ENCODE results near the gene DAP. TPM values are rescaled to one million over a fixed set of nuclear protein-coding genes. Genes with fewer than 3 reads are reported as not detected.

DAP gene
- total RNA-seq, 1 experiment from 2014 or later, result 47.7 TPM

DNA sequence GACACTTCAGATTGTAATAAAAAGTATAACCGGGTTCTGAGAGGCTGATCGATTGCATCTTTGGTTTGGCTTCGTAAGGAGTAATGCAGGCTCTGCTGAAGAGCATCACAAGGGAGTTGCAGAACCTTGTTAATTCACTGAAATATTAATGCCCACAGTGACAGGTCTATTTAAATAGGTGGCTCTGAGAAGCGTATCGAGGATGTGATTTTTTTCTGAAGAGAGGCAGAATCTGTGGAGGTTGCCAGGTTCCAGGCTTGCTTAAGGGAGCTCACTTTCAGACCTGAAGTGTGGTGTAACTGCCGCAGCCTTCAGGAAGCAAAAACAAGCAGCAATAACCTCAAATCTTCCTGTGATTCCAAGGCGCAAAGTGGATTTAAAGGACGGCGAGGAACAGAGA lies 116.8 kb downstream of the DAP start:
- Mint-ChIP-seq H3K4me1 (peaks cover 19% of the 10 kb centered on the region), H3K4me3 (no peak overlapping the region), H3K27ac (no peak overlapping the region), H3K36me3 (0 out of 2 replicates have a peak, but pooled peaks cover 3% of the 10 kb centered on the region), H3K9me3 (no peaks in the 10 kb centered on the region), H3K27me3 (ENCODE audit: low read depth) (no peaks in the 10 kb centered on the region)
- TF ChIP-seq ELF4 (CRISPR knock-in tag; IDR thresholded peaks at IDR 0.05; ENCODE audit: low read depth) (no peak), ZNF416 (CRISPR knock-in tag; IDR thresholded peaks at IDR 0.05) (no peak), FOXJ3 (CRISPR knock-in tag; IDR thresholded peaks at IDR 0.05; ENCODE audit: borderline replicate concordance) (no peak), SP1 (CRISPR knock-in tag; conservative IDR thresholded peaks at IDR 0.05) (no peak), ZNF317 (CRISPR knock-in tag; IDR thresholded peaks at IDR 0.05; ENCODE audit: borderline replicate concordance, low read depth) (no peak), KAT7 (CRISPR knock-in tag; IDR thresholded peaks at IDR 0.05; ENCODE audit: borderline replicate concordance) (no peak), MYBL2 (CRISPR knock-in tag; IDR thresholded peaks at IDR 0.05) (no peak), PRRX2 (CRISPR knock-in tag; IDR thresholded peaks at IDR 0.05) (no peak), ZNF671 (CRISPR knock-in tag; IDR thresholded peaks at IDR 0.05) (no peak), ZNF263 (CRISPR knock-in tag; IDR thresholded peaks at IDR 0.05; ENCODE audit: low read depth) (no peak), FOXK1 (CRISPR knock-in tag; IDR thresholded peaks at IDR 0.05) (no peak), ZNF423 (CRISPR knock-in tag; IDR thresholded peaks at IDR 0.05) (no peak), NR1H2 (CRISPR knock-in tag; IDR thresholded peaks at IDR 0.05) (no peak)
- TF ChIP-seq, protein P1, sequence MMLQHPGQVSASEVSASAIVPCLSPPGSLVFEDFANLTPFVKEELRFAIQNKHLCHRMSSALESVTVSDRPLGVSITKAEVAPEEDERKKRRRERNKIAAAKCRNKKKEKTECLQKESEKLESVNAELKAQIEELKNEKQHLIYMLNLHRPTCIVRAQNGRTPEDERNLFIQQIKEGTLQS (CRISPR knock-in tag; conservative IDR thresholded peaks at IDR 0.05), result no peak
- TF ChIP-seq, protein P2, sequence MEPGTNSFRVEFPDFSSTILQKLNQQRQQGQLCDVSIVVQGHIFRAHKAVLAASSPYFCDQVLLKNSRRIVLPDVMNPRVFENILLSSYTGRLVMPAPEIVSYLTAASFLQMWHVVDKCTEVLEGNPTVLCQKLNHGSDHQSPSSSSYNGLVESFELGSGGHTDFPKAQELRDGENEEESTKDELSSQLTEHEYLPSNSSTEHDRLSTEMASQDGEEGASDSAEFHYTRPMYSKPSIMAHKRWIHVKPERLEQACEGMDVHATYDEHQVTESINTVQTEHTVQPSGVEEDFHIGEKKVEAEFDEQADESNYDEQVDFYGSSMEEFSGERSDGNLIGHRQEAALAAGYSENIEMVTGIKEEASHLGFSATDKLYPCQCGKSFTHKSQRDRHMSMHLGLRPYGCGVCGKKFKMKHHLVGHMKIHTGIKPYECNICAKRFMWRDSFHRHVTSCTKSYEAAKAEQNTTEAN (CRISPR knock-in tag; IDR thresholded peaks at IDR 0.05), result no peak
- TF ChIP-seq, protein P3, sequence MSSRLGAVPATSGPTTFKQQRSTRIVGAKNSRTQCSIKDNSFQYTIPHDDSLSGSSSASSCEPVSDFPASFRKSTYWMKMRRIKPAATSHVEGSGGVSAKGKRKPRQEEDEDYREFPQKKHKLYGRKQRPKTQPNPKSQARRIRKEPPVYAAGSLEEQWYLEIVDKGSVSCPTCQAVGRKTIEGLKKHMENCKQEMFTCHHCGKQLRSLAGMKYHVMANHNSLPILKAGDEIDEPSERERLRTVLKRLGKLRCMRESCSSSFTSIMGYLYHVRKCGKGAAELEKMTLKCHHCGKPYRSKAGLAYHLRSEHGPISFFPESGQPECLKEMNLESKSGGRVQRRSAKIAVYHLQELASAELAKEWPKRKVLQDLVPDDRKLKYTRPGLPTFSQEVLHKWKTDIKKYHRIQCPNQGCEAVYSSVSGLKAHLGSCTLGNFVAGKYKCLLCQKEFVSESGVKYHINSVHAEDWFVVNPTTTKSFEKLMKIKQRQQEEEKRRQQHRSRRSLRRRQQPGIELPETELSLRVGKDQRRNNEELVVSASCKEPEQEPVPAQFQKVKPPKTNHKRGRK (CRISPR knock-in tag; IDR thresholded peaks at IDR 0.05; ENCODE audit: borderline replicate concordance), result no peak
- TF ChIP-seq, protein P4, sequence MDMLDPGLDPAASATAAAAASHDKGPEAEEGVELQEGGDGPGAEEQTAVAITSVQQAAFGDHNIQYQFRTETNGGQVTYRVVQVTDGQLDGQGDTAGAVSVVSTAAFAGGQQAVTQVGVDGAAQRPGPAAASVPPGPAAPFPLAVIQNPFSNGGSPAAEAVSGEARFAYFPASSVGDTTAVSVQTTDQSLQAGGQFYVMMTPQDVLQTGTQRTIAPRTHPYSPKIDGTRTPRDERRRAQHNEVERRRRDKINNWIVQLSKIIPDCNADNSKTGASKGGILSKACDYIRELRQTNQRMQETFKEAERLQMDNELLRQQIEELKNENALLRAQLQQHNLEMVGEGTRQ (CRISPR knock-in tag; IDR thresholded peaks at IDR 0.05), result no peak
- TF ChIP-seq, protein P5, sequence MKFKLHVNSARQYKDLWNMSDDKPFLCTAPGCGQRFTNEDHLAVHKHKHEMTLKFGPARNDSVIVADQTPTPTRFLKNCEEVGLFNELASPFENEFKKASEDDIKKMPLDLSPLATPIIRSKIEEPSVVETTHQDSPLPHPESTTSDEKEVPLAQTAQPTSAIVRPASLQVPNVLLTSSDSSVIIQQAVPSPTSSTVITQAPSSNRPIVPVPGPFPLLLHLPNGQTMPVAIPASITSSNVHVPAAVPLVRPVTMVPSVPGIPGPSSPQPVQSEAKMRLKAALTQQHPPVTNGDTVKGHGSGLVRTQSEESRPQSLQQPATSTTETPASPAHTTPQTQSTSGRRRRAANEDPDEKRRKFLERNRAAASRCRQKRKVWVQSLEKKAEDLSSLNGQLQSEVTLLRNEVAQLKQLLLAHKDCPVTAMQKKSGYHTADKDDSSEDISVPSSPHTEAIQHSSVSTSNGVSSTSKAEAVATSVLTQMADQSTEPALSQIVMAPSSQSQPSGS (CRISPR knock-in tag; IDR thresholded peaks at IDR 0.05; ENCODE audit: borderline replicate concordance, low read depth), result no peak
- TF ChIP-seq, protein P6, sequence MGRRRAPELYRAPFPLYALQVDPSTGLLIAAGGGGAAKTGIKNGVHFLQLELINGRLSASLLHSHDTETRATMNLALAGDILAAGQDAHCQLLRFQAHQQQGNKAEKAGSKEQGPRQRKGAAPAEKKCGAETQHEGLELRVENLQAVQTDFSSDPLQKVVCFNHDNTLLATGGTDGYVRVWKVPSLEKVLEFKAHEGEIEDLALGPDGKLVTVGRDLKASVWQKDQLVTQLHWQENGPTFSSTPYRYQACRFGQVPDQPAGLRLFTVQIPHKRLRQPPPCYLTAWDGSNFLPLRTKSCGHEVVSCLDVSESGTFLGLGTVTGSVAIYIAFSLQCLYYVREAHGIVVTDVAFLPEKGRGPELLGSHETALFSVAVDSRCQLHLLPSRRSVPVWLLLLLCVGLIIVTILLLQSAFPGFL (CRISPR knock-in tag; IDR thresholded peaks at IDR 0.05; ENCODE audit: borderline replicate concordance), result no peak
- TF ChIP-seq, protein P7, sequence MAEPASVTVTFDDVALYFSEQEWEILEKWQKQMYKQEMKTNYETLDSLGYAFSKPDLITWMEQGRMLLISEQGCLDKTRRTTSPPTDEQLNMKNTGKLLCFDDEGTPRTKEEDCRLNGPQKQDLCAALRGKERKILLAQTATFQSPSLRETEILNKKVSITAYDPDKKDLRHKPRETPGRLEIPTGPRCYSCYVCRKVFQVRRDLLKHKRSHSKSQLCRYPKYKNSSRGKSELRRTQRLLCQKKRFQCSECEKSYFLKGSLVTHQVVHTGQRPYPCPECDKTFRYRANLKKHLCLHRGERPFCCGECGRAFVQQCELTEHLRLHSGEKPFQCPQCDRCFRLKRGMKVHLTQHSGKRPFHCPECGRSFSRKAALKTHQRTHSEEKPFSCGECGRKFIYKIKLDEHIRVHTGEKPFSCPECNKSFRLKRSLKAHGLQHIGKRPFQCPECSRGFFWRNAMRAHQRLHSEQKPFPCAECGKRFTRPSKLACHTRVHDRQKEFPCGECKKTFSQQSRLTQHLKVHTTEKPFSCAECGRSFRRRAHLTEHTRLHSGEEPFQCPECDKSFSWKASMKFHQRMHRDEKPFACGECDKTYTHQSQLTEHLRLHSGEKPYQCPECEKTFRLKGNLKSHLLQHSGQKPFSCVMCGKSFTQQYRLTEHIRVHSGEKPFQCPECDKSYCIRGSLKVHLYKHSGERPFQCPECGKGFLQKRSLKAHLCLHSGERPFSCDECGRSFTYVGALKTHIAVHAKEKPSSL (CRISPR knock-in tag; conservative IDR thresholded peaks at IDR 0.05), result no peak
- ChIA-PET POLR2A (no interaction called here), CTCF (interaction anchor here (0.6 kb wide), 2 partner anchors 37 to 196 kb away, joined by 5 read pairs; no protein-coding TSS in a partner anchor)
- DNase-seq (ENCODE audit: low spot score) (no peak), ATAC-seq (no peak)
